Left cardiac atrium (tissue), 4 donors: ENCODE measurements around the gene TOMM70. TPM values are rescaled to one million over a fixed set of nuclear protein-coding genes. Genes with fewer than 3 reads are reported as not detected.
"Not testable (repeated sequence)": the region's sequence is repeated elsewhere in the genome, so short reads cannot be mapped to it uniquely, and the experiment has no call there.

Source experiments
- ATAC-seq, 2 donors: fragments of 200-7000 bp; cut with Tn5 transposase; one replicate each; pipeline ENCODE4 v1.9.1; 2020; ENCODE audit warnings: mild to moderate bottlenecking in 2 of 2, moderate library complexity in 2 of 2
- DNase-seq: peaks from one replicate; pipeline ENCODE4 v3.0.0-alpha.2; 2020
- intact Hi-C, 2 donors: fragments of 100-400 bp; cut with DNase I; formaldehyde crosslinking; loops; one replicate each; pipeline versions ENCODE4 v1.14.1 to v1.15.1; 2022 to 2023
- total RNA-seq, 2 donors: library from RNA; stranded (reverse); fragmentation: NEBNext Ultra II Directional; extraction: Animal tissue kit (Norgen Biotek cat#: 25700); gene quantifications; one replicate each; pipeline ENCODE4 v1.2.1, GENCODE V29; 2021
- donor health status: DM: no; HTN: yes; CAD: no.
- donor health status: DM: no; HTN: yes; CAD: no; lungs with severe emphysema.
- donor health status: DM: yes; HTN: yes; CAD: no.
- donor health status: Dilated cardiomyopathy.

The TOMM70 gene
- total RNA-seq, 2 donors from 2014 or later = 50.0 to 53.4 TPM

DNA sequence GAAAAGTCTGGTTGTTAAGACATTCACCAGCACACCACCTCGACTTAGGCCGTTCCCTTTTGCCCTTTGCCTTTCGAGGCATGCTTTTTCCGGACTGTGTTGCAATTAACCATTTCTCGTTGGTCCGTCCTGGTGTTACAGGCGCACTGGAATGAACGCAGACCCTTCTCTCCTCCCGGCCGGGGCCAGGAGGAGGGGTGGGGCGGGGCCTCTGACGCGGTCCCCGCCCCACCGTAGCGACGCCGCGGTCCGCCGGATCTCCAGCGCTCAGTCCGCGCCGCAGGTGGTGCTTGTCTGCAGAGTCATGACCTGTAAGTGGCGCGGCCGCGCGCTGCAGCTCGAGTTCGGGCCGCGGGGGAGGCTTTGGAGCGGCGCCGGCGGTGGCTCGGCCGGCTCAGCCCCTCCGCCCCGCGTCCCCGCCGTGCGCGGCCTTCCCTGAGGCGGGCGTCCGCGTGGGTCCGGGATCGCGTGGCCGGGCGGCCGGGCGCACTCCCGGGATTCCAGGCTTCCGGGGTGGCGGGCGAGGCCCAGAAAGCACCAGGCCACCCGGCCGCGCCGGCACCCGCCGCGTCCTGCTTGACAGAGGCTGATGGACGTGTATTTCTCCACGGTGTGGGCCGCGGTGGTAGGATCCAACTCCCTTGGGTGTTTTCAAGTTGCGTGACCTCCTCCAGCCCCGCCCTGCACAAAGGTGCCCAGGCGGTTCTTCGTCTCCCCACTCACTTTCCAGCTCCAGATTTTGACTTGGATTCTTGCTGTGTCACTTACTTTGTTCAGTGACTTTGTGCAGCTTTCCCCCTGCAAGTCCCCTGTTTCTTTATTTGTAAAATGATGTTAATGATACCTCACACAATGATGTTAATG lies 66.2 kb downstream of the TOMM70 start, which contains the start of gene NIT2:
Gene NIT2 (plus strand): TSS at position 270 of the 864 bp plus-strand sequence. CDS start 35 bp downstream, at position 305.
- DNase-seq = peak; percentile 90
- ATAC-seq = peak; percentile 97 to 98
- intact Hi-C loops = no loop called here

DNA sequence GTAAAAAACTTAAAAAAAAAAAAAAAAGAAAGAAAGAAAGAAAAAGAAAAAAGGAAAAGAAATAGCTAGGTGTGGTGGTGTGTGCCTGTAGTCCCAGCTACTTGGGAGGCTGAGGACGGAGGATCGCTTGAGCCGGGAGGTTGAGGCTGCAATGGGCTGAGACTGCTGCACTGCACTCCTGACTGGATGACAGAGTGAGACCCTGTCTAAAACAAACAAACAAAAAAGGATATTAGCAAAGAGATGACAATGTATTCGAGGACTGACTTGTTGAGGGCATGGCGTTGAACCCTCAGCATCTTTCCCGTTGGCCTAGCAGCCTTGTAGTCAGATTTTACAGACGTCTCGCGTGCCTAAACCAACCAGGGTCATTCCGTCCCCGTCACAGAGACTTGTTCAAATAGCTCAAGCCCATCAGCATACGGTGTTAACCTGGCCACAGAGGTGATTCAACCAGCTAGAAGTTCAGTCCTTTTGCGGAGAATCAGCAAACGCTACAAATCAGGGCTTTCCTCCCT lies 66.9 kb downstream of the TOMM70 start:
- no peak for ATAC-seq
- DNase-seq = no peak
- intact Hi-C loops = no loop called here

DNA sequence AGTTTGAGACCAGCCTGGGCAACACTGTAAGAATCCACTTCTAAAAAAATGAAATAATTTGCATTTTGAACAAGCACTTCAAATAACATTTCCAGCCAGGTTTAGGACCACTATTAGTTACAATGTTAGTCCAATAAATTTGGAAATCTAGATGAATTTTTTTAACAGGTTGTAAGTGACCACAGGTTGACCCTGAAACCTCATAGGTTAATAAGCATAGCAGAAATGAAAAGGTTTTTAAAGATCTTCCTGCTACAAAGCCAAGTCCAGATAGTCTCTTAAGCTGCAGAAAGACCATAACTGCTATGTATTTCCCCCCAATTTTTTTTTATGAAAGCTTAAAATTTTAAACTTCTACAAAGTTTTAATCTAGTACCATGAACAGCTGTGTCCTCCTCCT lies 67.8 kb downstream of the TOMM70 start:
- no peak for DNase-seq
- intact Hi-C loops = no loop called here
- ATAC-seq = no peak

DNA sequence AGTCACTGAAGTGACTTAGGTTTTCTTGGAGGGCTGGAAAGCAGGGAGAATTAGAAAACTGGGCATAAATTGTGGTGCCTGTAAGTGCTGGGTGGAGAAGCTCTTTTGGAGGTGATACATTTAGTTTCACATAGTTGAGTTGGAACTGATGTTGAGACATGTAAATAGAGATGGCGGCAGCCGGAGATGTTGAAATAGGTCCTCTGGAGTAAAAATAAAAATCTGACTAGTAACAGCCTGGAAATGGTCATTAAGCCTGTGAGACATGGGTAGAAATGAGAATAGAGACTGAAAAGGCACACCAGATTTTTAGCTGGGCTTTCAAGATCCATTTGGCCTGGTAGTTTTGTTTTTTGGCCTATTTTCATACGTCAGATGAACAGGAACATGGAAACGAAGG lies 69.2 kb downstream of the TOMM70 start:
- ATAC-seq = no peak
- DNase-seq = no peak
- intact Hi-C loops = no loop called here

DNA sequence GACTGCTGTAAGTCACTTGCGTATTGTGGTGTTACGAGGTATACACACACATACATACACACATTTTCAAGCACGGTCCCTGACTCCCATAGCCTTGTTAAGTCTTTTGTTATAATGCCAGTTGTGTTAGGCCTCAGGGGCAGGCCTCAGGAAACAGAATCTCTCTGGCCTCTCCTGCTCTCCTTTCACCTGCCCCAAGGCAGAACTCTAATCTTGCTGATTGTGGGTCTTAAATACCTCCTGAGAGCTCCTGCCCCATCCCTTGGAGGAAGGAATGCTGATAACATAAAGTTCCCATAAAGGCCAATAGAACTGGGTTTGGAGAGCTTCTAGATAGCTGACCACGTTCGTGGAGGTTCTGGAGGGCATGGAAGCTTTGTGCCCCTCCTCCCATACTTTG lies 70.2 kb downstream of the TOMM70 start:
- intact Hi-C loops = no loop called here
- DNase-seq (no peak), ATAC-seq (no peak)

DNA sequence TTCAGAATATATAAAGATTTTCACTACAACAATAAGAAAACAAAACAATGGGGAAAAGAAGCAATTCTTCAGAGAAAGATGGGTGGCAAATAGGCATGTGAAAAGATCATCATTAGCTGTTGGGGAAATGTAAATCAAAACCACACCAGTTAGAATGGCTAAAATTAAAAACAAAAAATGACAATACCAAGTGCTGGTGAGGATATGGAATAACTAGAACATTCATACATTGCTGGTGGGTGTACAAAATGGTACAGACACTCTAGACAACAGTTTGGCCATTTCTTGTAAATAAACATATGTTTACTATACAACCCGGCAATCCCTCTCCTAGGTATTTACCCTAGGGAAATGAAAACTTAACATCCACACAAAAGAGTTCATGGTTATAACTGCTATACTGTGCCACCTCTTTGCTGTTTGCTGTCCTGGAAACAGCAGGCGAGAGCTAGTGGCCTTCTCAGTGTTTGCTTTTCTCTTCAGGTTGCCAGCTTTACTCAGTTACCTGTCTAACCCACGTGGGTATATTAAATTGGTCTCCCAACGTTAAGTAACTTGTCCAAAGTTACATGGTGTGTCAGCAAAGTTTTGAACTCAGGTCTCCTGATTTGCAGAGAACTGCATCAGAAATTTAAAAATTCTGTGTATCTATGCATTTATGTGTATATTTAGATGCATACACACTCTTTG lies 70.9 kb downstream of the TOMM70 start:
- DNase-seq = no peak
- intact Hi-C loops = no loop called here

DNA sequence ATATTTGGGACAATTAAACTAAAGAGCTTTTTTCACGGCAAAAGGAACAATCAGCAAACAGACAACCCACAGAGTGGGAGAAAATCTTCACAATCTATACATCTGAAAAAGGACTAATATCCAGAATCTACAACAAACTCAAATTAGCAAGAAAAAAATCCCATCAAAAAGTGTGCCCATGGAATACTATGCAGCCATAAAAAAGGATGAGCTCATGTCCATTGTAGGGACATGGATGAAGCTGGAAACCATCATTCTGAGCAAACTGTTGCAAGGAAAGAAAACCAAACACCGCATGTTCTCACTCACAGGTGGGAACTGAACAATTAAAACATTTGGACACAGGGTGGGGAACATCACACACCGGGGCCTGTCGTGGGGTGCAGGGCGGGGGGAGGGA lies 73.5 kb downstream of the TOMM70 start:
- ATAC-seq, intact Hi-C loops, DNase-seq: not testable (repeated sequence)

More for the DNA sequence above, 70.9 kb downstream of the TOMM70 start:
- ATAC-seq = no peak

DNA sequence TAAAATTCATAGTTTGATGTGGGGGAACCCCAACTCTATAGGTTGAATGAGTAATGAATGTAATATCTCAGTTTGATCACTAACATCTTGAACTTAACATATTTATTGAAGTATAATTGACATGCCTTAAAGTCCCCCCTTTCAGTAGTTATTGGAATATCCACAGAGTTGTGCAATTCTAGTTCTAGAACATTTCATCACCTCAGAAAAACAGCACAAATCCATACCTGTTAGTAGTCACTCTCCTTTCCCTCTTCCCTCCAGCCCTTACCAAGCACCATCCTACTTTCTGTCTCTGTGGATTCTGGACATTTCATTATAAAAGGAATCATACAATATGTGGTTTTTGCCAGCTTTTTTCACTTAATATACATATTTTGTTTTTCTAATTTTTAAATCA lies 75.1 kb downstream of the TOMM70 start:
- intact Hi-C loops = no loop called here
- ATAC-seq (no peak), DNase-seq (no peak)

DNA sequence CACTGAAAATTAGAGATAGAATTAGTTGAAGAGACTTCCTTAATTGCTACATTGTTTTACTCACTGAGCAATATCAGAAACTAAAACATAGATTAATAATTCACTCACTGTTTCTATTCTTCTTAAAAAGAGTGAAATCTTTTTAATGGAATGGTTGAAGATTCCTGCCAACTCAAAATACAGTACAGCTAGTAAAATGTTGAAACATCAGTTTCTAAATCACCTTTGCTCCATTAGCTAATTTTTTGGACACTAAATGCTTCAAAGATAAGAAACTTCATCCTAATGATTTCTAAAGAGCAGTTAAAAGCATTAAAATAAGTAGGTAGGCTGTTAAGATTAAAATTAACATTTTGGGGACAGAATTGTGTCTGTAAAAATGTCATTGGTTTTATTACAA lies 76.8 kb downstream of the TOMM70 start:
- no peak for ATAC-seq
- DNase-seq = no peak
- intact Hi-C loops = no loop called here

DNA sequence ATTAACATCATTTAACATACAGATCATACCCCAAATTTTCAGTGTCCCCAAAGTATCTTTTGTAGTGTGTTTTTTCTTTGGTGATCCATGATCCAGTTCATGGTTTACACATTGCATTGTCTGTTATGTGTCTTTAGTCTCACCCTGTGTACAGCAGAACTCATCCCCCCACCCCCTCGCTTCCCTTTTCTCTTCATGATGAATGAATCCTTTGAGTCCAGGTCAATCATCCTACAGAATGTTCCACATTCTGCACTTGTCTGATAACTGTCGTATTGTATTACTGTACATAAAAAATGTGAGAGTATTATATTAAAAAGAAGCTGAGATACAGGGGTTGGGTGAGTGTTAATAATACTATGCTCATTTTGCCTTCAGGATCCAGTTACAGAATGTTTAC lies 80.9 kb downstream of the TOMM70 start:
- intact Hi-C loops = no loop called here
- no peak for DNase-seq
- ATAC-seq = no peak

DNA sequence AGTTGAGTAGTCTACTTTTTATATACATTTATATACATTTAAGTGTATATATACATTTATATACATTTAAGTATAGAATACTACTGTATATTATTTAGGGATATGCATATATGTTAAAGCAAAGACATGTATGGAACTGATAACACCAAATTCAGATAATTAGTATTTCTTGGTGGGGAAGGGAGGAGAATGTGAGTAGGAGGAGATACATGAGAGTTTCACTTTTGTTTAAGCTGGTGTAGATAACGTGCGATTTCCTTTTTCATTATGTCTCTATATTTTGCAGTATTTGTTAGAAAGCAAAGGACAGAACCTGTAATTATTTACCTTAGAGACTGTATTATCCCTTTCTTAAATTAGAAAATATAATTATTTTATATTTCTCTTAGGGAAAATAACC lies 83.0 kb downstream of the TOMM70 start:
- DNase-seq = no peak
- no peak for ATAC-seq
- intact Hi-C loops = loop anchor here in 1 of 2 donors (2.0 kb wide), 1 partner anchor 273 kb away; no protein-coding TSS in a partner anchor

DNA sequence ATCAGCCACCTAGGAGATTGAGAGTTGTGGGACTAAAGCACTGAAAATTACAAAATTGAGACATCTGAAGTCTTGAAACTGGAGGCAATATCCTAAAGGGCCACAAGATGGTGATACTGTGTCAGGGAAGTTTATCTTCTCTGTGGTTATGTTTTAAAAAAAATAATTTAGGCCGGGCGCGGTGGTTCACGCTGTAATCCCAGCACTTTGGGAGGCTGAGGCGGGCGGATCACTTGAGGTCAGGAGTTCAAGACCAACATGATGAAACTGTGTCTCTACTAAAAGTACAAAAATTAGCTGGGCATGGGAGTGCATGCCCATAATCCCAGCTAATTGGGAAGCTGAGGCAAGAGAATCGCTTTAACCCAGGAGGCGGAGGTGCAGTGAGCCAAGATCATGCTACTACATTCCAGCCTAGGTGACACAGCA lies 84.2 kb downstream of the TOMM70 start:
- intact Hi-C loops = loop anchor here in 1 of 2 donors (2.0 kb wide), 1 partner anchor 274 kb away; no protein-coding TSS in a partner anchor
- DNase-seq (peak; percentile 37), ATAC-seq (peak; percentile 84)

Other genes with a start within 250 kb of the TOMM70 start
- 10 to 100 TPM; 30.6 to 32.5 TPM for gene TBC1D23, start 140.1 kb downstream of the TOMM70 start, total RNA-seq
- 10 to 100 TPM; 33.7 to 37.9 TPM for gene NIT2, start 66.3 kb downstream of the TOMM70 start, total RNA-seq
- gene LNP1, start 450 bp upstream of the TOMM70 start, total RNA-seq = 1 to 10 TPM; 2.8 to 3.1 TPM
- 10 to 100 TPM; 12.3 to 15.3 TPM for gene TMEM45A, start 91.5 kb upstream of the TOMM70 start, total RNA-seq
- not detected for gene ADGRG7, start 208.5 kb upstream of the TOMM70 start, total RNA-seq